T-helper 1 cell (primary cell): Measurements from ENCODE around the gene METTL23.
"Not testable (repeated sequence)": the region's sequence is repeated elsewhere in the genome, so short reads cannot be mapped to it uniquely, and the experiment has no call there.

Source experiments
- DNase-seq, 5 donors: peaks; one replicate each; pipeline ENCODE4 v3.0.0-alpha.2; 2012 to 2020

METTL23 gene

GRCh38 chr17:76695059-76695831, 31.4 kb upstream of the METTL23 start:
- DNase-seq, result no peak

DNA sequence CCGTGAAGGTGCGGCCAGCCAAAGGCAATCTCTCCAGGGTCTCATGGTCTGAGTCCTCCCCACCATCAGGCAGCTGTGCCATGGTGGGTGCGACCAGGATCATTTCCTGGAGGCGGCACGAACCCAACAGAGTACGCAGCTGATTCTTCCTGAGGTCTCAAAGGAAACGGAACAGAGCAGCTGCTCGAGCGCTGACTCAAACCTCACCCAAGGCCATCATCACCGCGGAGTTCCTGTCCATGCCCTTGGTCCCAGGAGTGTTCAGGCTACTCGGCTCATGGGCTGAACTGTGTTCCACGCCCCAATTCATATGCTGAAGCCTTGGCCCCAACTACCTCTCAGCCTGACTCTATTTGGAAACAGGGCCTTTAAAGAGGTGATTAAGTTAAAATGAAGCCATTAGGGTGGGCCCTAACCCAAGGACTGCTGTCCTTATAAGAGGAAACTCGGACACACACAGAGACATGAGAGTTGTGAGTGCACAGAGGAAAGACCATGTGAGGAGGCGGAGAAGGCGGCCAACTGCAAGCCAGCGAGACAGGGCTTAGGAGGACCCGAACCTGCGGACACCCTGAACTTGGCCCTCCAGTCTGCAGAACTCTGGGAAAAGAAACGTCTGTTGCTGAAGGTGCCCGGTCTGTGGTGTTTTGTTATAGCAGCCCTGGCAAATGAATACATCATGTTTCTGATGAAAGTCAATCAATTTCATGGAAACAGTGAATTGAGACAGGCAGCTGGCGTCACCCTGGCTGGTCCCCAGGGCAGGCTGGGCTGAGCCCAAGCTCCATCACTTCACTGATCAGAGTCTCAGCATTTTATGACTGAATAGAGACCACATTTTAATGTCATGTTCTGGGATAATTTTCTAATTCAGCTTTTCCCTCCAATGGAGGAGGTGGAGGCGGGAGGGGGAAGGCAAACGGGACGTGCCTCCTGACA, 29.6 kb upstream of the METTL23 start:
- no peak for DNase-seq

DNA sequence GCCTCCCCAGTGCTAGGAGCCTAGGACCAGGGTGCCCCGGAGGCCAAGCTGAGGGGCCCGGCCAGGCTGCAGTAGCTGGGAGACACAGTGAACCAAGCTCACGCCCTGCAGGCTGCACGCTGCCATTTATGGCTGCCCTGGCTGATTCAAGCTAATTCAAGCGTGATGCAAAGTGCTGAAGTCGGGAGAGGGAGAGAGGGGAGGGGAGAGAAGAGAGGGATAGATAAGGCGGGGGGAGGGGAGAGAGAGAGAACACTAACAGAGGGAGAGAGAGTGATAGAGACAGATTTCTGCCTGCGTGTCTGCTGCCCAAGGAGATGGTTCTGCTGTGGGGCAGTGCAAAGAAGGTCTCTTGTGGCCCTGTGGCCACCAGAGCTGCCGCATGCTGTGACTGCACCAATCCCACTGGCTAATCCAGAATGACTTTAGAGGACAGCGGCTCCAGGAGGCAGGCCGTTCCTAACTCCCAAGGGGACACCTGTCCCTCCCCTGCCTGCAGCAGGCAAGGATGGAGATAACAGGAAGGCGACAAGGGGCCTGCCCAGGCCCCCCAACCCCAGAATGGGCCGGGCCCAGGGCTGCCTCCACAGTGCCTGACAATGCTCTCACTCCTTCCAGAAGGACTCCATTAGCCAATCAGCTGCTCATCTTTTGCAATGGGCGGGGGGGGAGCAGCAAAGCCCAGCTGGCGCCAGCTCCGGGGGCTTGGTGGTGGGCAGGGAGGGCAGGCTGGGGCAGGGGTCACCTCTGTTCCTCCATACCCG, 28.8 kb upstream of the METTL23 start:
- no peak for DNase-seq

DNA sequence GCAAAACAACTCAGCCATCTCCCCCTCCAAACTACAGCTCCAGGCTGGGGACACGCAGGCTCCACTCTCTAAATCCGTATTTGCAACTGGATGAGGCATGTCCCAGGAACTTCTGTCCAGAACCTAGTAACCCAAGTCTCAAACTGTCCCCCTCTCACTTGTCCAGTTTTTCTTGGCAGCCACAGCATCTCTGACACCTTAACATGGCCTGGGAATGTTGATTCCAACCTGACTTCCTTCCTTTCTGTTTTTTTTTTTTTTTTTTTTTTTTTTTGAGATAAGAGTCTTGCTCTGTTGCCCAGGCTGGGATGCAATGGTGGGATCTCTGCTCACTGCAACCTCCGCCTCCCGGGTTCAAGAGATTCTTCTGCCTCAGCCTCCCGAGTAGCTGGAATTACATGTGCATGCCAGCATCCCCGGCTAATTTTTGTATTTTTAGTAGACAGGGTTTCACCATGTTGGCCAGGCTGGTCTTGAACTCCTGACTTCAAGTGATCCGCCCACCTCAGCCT, 28.1 kb upstream of the METTL23 start:
- DNase-seq, result not testable (repeated sequence)

GRCh38 chr17:76700270-76700616, 26.4 kb upstream of the METTL23 start:
- DNase-seq, result no peak

DNA sequence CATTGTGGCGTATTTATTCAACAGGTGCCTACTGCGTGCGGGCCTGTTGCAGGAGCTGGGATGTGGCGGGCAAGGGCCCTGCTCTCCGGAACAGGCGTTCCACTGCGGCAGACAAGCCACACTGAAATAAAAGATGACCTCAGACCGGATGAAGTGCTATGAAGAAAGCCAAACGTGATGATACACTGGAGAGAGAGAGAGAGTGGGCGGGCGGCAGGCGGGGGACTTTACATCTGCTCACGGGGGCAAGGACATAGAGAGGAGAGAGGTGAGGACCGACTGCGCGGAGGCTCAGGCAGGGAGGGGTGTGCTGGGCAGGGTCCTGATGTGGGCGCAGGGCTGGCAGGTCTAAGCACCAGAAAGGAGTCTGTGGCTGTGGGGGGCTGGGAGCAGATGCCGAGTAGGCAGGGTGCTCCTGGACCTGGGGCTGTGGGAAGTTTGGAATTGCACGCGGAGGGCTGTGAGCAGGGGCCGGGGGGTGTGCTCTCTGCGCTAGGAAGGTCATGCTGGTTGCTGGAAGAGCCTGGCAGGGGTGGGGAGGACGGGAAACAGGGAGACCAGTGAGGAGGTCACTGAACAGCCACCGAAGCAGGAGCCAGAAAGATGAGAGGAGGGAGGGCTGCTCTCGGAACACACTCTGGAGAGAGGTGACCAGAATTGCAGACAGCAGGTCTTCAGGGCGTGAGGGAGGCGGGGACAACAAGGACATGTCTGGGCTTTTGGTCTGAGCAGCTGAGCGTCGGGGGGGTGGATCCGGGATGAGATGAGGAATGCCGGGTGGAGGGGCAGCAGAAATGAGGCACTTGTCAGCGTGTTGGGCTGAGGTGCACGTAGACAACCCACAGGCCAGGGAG, 25.8 kb upstream of the METTL23 start:
- DNase-seq, result no peak

DNA sequence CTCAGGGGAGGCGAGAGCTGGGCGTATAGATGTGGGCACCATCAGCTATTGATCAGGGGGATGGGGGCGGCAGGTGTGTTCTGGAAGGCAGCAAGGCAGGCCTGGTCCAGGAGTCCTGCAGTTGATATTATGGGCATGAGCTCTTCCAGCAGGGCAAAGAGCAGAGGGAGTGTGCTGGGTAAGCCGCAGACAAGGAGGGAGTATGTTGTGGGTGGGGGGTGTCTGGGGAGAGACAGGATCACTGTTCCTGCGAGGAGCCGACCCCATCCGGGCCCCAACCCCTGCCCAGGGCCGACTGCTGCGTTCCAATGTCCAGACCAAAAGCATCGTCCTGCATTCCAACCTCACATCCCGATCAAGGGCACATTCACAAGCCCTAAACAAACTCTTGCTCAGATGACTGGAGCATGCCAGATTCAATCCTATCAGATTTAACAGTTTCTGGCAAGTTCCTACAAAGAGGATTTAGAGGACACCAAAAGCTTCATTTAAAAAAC, 25.1 kb upstream of the METTL23 start:
- DNase-seq, result no peak

- DNase-seq, result no peak
Observed at GRCh38 chr17:76702076-76702475, 24.6 kb upstream of the METTL23 start.

- DNase-seq, result no peak
Observed at GRCh38 chr17:76702941-76703637, 23.6 kb upstream of the METTL23 start.

DNA sequence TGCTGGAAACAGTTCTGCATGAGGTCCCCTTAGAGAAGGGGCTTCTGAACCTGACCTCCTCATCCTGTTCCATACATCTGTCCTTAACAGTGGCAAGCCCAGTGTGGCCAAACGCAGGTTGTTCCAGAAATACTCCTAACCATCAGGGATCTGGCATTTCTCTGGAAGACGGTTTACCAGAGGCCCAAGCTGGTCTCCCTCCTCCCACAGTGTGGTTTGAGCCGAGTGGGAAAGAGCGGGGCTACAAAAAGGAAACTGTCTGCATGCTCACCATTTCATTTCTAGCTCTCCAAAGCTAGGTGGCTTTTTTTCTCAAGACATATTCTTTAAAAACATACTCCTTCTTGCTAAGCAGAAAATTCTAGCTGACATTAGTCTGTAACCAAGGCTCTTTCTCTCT, 21.8 kb upstream of the METTL23 start:
- DNase-seq, result no peak

- no peak for DNase-seq
Observed at GRCh38 chr17:76706817-76707216, 19.8 kb upstream of the METTL23 start.

DNA sequence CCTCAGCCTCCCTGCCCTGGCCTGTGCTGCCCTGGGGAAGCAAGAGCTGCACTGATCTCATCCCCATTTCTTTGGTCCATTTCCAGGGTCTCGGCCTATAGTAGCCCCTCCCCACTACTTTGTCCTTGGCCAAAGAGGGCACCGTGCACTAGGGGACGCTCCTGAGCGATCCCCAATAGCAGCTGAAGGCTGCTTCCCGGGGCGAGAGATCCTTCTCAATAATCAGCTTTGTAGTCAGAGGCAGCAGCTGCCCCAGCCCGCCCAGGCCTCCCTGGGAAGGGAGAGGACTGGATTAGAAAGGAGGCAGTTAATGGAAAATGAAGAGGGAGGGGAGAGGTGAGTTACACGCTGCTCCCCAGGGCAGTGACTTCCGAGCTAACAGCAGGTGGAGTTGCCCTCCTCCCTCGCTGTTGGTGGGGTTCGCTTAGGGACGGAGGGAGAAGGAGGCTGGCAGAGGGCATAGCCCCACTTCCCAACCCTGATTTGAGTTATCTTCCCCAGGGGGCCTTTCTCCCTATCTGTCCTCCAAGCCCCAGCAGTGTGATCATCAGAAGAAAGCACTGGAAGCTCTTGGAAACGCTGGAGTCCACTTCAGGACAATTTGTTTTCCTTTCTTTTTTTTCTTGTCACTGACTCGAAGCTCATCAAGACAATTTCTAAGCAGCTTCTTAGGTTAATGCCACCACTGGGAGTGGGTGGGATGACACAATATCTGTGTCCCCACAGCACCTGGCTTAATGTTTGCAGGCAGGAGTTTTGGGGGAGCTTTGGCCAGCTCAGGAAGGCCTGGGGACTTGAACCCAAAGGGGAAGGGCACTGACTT, 18.4 kb upstream of the METTL23 start:
- no peak for DNase-seq

- DNase-seq, result no peak
Observed at GRCh38 chr17:76709077-76709950, 17.3 kb upstream of the METTL23 start.

GRCh38 chr17:76709951-76710862, 16.4 kb upstream of the METTL23 start:
- not testable (repeated sequence) for DNase-seq

DNA sequence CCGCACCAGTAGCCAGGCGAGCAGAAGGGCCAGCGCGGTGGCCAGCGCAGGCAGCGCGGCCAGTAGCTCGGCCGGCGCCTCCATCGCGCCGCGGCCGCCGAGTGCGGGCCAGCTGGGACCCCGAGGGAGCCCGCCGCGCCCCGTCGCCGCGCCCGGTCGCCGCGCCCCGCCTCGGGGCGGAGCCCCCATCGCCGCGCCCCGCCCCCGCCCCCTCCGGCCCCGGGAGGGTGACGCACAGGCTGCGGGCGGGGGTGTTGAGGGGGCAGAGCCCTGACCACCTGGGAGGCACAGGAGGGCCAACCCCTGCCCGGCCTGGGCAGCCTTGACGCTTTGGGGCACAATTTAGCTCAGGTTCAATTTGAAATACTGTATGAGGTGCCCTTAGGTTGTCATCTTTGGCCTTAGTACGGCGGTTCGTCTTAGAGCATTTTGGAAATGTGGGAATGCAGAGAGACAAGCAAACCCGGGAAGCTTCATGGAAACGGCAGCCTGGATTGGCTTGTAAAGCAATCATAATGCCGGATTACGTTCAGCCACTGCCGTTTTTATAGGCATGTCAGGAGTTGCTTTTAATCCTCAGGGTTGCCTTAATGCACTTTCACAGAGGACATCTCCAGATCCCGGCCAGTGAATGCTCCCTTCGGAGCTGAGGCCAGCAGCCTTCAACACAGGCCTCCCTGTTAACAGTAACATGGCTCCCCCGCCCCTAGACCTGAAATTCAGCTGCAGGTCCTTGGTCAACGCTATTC, 15.6 kb upstream of the METTL23 start, which contains the start of gene MXRA7:
MXRA7 (minus strand) TSS at position 103 of the 749 bp plus-strand sequence; CDS start at position 84, 19 bp downstream.
- DNase-seq, result peak in 4 of 5 donors; percentile 26 to 59 (median 41)

GRCh38 chr17:76712321-76712720, 14.3 kb upstream of the METTL23 start:
- DNase-seq, result not testable (repeated sequence)

DNA sequence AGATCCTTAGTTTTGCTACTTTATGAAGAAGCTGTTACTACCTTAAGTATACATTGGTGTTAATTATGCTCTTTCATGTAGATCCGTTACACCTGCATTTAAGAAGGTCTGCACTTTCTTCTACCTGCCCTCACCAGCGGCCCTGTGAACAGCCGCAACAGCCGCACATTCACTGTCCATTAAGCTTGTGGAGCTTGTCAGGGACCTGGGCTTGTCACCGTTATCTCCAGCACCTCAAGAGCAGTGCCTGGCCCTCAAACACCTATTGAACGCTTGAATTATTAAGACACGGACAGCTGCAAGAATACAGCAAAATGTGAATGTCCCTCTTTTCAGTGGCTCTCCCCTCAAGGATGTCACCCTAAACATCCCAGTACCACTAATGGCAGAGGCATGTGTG, 12.9 kb upstream of the METTL23 start:
- no peak for DNase-seq
